GM12865 (cell line): ENCODE data around the gene TMEM40.
"Not testable (repeated sequence)": the region's sequence is repeated elsewhere in the genome, so short reads cannot be mapped to it uniquely, and the experiment has no call there.

Source experiments
- DNase-seq: peaks from one replicate; pipeline ENCODE4 v3.0.0; 2010; ENCODE audit warnings: low read depth
- H3K4me3 ChIP-seq: 2 replicates; pipeline ENCODE4 v1.5.1; 2011; ENCODE audit warnings: mild to moderate bottlenecking, low read depth, low read length, control low read depth
- TF ChIP-seq, protein P1 (sequence below): IDR thresholded peaks from 2 replicates; pipeline ENCODE4 v1.5.1; 2011; ENCODE audit warnings: low read length, control low read depth, low read depth, inconsistent platforms; ENCODE audit not compliant: insufficient read depth; ENCODE audit errors: missing control alignments

Gene TMEM40

GRCh38 chr3:12787346-12787745, 28.3 kb upstream of the TMEM40 start:
- H3K4me3 ChIP-seq = not testable (repeated sequence)
- DNase-seq = peak; percentile 39
- TF ChIP-seq, protein P1, sequence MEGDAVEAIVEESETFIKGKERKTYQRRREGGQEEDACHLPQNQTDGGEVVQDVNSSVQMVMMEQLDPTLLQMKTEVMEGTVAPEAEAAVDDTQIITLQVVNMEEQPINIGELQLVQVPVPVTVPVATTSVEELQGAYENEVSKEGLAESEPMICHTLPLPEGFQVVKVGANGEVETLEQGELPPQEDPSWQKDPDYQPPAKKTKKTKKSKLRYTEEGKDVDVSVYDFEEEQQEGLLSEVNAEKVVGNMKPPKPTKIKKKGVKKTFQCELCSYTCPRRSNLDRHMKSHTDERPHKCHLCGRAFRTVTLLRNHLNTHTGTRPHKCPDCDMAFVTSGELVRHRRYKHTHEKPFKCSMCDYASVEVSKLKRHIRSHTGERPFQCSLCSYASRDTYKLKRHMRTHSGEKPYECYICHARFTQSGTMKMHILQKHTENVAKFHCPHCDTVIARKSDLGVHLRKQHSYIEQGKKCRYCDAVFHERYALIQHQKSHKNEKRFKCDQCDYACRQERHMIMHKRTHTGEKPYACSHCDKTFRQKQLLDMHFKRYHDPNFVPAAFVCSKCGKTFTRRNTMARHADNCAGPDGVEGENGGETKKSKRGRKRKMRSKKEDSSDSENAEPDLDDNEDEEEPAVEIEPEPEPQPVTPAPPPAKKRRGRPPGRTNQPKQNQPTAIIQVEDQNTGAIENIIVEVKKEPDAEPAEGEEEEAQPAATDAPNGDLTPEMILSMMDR = peak; percentile 58

- TF ChIP-seq, protein P1 = no peak
- no peak for DNase-seq
- H3K4me3 ChIP-seq = no peak overlapping the region
Measured at GRCh38 chr3:12785096-12785495, 26.0 kb upstream of the TMEM40 start.

- TF ChIP-seq, protein P1 = no peak
- no peak overlapping the region for H3K4me3 ChIP-seq
- no peak for DNase-seq
Measured at GRCh38 chr3:12782172-12782815, 23.2 kb upstream of the TMEM40 start.

DNA sequence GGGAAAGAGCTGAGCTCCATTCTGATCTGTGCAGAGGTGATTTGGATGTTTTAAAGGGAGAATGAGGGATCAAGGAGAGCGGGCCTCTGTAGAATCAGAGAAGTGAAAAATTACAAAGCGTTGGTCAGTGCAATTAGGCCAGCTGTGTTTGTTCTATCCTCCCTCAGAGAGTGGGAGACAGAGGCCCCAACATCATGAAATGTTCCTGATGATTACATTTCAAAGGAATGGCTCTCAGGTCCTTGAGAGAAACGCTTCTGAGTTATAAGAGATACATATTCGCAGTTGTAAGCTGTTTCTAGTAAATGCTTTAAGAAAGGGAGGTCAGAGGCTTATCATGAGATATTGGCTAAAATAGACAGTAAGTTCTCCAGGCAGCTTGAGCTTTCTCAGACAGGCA, 21.7 kb upstream of the TMEM40 start:
- H3K4me3 ChIP-seq = no peak overlapping the region
- TF ChIP-seq, protein P1 = no peak
- no peak for DNase-seq

DNA sequence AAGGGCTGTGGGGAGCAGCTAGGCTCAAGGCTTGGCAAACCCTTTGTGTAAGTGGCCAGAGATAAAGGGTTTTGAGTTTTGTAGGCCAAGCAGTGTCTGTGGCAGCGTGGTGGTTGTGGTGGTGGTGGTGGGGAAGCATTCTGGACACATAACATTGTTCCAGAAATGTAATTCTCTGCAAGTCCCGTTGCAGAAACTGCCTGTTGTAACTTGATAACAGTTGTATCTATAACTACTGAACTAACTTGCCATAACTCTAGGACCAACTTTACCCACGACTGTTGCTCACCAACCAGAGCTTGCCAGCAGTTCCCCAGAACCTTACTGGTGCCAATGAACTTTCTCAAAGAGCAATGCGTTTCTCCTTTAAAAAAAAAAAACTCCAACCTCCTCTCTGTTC, 18.1 kb upstream of the TMEM40 start:
- TF ChIP-seq, protein P1 = no peak
- no peak overlapping the region for H3K4me3 ChIP-seq
- no peak for DNase-seq

DNA sequence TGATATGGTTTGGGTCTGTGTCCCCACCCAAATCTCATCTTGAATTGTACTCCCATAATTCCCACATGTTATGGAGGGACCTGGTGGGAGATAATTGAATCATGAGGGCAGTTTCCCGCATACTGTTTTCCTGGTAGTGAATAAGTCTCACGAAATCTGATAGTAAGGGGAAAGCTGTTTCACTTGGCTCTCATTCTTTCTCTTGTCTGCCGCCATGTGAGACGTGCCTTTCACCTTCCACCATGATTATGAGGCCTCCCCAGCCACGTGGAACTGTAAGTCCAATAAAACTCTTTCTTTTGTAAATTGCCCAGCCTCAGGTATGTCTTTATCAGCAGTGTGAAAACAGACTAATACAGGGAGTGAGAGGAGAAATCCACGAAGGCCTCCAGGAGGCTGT, 16.9 kb upstream of the TMEM40 start:
- not testable (repeated sequence) for DNase-seq, H3K4me3 ChIP-seq

- no peak for DNase-seq
- TF ChIP-seq, protein P1 = no peak
- no peak overlapping the region for H3K4me3 ChIP-seq
Measured at GRCh38 chr3:12775226-12775625, 16.2 kb upstream of the TMEM40 start.
